Activated CD4-positive, alpha-beta T cell treated with anti-CD3 and anti-CD28 coated beads, Interleukin-2, amount 50 U/mL, for 16 hours (primary cell): ENCODE measurements around the gene CX3CL1.
"Not testable (repeated sequence)": the region's sequence is repeated elsewhere in the genome, so short reads cannot be mapped to it uniquely, and the experiment has no call there.

Source experiments
- DNase-seq: peaks from one replicate; pipeline ENCODE4 v3.0.0-alpha.2; 2020

CX3CL1 gene

DNA sequence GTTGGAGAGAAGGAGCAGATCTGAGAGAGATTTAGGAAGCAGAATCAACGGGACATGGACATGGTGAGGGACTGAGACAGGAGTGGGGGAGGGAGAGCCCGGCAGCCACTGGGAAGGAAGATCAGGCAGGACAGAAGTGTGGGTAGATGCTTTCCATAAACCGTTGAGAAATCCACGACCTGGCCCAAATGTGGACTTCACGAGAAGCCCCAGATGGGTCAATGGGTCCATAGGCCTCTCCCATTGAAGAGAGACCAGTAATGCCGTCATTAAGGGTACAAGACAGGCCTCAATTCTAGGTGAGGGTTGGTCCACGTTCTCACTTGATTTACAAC lies 14.2 kb upstream of the CX3CL1 start:
- no peak for DNase-seq

DNA sequence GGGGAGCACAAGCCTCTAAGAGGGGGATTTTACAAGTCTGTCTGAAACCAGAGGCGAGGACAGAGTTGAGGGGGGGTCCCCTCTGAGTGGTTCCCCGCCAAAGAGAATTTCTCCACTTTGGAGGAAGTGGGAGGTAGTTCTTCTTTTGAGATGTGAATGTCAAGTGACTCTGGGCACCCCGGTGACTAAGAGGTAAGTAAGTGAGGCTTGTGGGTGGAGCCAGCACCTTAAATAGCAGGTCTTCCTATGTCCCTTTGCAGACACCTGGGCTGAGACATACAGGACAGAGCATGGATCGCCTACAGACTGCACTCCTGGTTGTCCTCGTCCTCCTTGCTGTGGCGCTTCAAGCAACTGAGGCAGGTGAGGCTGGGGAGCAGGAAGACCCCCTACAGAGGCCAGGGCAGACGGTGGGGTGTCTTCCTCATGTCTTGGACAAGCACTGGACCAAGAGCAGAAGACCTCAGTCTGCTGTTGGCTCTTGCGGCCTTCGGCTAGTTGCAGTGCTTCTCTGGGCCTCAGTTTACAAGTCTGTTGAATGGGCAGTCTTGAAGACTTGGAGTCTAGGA lies 13.7 kb upstream of the CX3CL1 start, which contains the start of gene CCL22:
TSS of gene CCL22 (plus strand) at position 257 of the 569 bp plus-strand sequence. CDS start at position 291, 34 bp downstream.
- no peak for DNase-seq

DNA sequence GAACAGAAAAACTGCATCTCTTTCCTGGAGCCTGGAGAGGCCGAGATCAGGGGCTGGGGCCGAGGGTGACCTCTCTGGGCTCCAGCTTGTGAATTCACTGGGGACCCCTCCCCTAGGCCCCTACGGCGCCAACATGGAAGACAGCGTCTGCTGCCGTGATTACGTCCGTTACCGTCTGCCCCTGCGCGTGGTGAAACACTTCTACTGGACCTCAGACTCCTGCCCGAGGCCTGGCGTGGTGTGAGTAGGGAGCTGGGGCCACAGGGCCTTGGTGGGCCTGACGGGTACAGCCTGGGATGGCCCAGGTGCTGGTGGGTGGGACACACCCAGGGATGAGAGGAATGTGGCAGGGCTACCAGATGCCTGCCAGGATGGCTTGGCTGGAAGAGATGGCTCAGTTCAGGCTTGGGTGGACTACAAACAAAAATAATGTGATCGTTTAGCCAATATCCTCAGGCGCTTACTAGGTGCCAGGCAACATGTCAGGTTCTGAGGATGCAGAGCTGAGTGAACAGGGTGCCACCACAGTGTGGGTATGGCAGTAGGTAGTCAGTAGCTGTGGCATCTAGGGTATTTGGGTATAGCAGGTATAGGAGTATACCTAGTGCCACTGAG lies 11.9 kb upstream of the CX3CL1 start:
- no peak for DNase-seq

DNA sequence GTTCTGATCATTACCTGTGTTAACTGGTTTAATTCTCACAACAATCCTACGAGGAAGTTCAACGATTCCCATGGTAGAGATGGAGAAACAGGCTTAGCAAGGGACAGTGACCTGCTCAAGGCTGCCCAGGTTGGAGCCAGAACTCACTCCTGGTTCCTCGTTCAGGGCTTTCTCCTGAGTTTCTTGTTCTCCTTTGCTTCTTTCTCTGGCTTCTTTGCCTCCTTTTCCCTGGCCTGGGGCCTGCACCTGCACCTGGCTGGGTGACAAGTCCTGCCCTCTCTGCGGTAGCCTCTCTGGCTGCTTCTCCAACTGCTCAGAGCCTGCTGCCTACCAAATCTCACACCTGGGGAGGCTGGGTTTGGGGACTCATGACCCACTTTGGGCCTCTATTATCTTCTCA lies 10.9 kb upstream of the CX3CL1 start:
- no peak for DNase-seq

DNA sequence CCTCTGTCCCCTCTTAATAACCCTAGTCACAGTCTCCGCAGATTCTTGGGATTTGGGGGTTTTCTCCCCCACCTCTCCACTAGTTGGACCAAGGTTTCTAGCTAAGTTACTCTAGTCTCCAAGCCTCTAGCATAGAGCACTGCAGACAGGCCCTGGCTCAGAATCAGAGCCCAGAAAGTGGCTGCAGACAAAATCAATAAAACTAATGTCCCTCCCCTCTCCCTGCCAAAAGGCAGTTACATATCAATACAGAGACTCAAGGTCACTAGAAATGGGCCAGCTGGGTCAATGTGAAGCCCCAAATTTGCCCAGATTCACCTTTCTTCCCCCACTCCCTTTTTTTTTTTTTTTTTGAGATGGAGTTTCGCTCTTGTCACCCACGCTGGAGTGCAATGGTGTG lies 8.1 kb upstream of the CX3CL1 start:
- DNase-seq = no peak

GRCh38 chr16:57366544-57367040 lies 5.7 kb upstream of the CX3CL1 start:
- DNase-seq = no peak

- DNase-seq = no peak
Observed at GRCh38 chr16:57367116-57367752, 5.1 kb upstream of the CX3CL1 start.

DNA sequence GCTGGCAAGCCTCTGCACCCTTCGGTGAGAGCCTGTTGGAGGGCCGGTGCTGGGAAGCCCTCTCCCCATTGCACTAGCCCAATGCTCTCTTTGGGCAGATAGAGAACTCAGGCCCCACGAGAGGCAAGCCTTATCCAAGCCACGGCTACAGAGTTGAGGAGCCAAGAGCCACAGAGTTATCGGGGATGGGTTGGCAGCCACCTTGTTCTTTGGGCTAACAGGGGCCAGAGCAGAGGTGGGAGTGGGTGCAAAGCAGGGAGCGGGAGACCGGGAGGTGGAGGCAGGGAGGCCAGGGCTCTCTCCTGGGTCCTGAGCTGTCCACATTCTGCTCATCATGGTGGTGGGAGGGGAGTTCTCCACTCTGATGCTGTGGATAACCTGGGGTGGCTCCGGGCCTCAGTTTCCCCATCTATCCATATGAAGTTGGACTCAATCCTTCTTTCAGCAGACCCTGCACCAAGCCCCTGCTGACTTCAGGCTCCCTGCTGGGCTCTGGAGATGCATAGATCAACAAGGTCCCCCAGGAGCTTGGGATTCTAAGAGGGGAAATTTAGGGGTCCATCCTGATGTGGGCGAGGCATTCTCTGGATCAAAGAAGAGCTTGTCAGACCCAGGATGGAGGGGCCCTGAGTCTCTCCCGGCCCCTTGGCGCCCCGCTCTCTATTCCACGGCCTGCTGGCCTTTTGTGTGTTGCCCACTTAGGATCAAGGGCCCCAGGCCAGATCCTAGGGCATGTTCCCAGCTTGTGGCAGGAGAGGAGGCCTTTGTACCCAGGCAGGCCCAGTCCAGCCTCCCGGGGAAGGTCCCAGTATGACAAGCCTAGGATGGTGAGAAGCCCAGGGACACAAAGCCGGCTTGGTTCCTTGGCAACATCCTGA lies 557 bp upstream of the CX3CL1 start:
- DNase-seq = no peak

GRCh38 chr16:57373117-57373947 lies 1.0 kb downstream of the CX3CL1 start:
- DNase-seq = no peak

- DNase-seq = no peak
Observed at GRCh38 chr16:57374067-57374534, 1.8 kb downstream of the CX3CL1 start.

DNA sequence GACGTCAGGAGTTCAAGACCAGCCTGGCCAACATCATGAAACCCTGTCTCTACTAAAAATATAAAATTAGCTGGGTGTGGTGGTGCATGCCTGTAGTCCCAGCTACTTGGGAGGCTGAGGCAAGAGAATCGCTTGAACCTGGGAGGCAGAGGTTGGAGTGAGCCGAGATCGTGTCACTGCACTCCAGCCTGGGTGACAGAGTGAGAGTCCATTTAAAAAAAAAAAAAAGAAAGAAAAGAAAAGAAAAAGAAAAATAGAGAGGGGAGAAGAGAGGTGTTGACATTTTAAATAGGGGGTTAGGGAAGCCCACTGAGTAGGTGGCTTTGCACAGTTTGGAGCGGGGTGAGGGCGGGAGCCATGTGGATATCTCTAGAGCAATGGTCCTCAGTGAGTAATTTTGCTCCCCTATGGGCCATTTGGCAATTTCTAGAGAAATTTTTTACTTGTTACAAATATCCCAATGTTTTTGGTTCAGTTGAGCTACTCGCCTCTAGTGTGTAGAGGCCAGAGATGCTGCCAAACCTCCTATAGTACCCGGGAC lies 2.7 kb downstream of the CX3CL1 start:
- DNase-seq = not testable (repeated sequence)

DNA sequence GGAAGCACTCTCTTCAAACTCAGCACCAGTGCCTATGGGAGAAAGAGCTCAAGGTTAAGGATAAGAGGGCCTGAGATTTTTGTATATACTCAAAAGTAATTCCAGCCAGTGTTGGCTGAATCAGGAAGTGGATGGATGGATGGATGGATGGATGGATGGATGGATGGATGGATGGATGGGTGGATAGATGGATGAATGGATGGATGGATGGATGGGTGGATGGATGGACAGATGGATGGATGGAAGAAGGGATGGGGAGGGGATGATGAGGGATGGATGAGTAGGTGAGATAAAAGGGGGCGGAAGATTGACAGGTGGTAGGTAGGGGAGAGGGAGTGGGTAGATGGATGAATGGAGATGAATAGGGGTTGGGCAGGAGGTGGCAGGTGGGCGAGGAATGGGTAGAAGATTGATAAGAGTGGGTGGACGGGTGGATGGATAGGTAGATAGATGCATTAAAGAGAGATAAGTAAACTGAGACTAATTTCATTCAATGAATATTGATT lies 4.1 kb downstream of the CX3CL1 start:
- no peak for DNase-seq

- peak; percentile 14 for DNase-seq
Observed at GRCh38 chr16:57377080-57377841, 5.0 kb downstream of the CX3CL1 start.

DNA sequence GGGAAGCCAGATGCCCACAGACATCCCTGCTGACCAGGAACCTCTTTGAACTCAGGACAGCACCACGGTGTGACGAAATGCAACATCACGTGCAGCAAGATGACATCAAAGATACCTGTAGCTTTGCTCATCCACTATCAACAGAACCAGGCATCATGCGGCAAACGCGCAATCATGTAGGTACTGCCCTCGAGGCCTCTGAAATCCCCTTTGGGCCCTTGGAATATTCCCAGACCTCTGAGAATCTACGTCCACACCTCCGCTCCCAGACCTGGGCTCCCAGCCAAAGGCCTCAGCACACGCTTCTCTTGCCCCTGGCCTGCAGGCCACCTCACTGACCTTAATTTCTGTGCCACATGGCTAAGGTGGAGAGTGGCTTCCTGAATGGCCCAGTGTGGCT lies 7.3 kb downstream of the CX3CL1 start:
- DNase-seq = no peak

GRCh38 chr16:57380671-57381462 lies 8.6 kb downstream of the CX3CL1 start:
- DNase-seq = no peak

GRCh38 chr16:57381791-57382534 lies 9.7 kb downstream of the CX3CL1 start:
- DNase-seq = no peak

DNA sequence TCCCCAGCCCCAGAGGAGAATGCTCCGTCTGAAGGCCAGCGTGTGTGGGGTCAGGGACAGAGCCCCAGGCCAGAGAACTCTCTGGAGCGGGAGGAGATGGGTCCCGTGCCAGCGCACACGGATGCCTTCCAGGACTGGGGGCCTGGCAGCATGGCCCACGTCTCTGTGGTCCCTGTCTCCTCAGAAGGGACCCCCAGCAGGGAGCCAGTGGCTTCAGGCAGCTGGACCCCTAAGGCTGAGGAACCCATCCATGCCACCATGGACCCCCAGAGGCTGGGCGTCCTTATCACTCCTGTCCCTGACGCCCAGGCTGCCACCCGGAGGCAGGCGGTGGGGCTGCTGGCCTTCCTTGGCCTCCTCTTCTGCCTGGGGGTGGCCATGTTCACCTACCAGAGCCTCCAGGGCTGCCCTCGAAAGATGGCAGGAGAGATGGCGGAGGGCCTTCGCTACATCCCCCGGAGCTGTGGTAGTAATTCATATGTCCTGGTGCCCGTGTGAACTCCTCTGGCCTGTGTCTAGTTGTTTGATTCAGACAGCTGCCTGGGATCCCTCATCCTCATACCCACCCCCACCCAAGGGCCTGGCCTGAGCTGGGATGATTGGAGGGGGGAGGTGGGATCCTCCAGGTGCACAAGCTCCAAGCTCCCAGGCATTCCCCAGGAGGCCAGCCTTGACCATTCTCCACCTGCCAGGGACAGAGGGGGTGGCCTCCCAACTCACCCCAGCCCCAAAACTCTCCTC lies 10.4 kb downstream of the CX3CL1 start:
- no peak for DNase-seq
